Measurements from ENCODE around the gene CDKN1C. TPM values are rescaled to one million over a fixed set of nuclear protein-coding genes. Genes with fewer than 3 reads are reported as not detected.
"Not testable (repeated sequence)": the region's sequence is repeated elsewhere in the genome, so short reads cannot be mapped to it uniquely, and the experiment has no call there.

The CDKN1C gene
- total RNA-seq, 5 donors from 2014 or later (not counting 1 experiment from before 2014, with no cell fraction given), result 2.1 to 7.0 (median 5.3) TPM

GRCh38 chr11:2910401-2910955 lies 24.9 kb upstream of the CDKN1C start:
- peaks cover 0 to 7% of the 10 kb centered on the region in 2 donors for H3K36me3 ChIP-seq (ENCODE audit: control insufficient read depth in 2 of 2, extremely low read depth in 1 of 2, insufficient read depth in 1 of 2, low read length in 1 of 2)
- H3K4me3 ChIP-seq (ENCODE audit: control insufficient read depth in 1 of 2, extremely low read depth in 1 of 2, low read length in 1 of 2), result no peak overlapping the region
- Mint-ChIP-seq H3K4me3 (no peak overlapping the region), H3K36me3 (peaks cover 15% of the 10 kb centered on the region), H3K4me1 (peaks cover 12 to 20% (median 19%) of the 10 kb centered on the region in 3 donors), H3K9me3 (peaks cover 0 to 4% (median 3%) of the 10 kb centered on the region in 3 donors), H3K27me3 (no peaks in the 10 kb centered on the region), H3K27ac (no peak overlapping the region)
- H3K27me3 ChIP-seq (replicated peaks in 1 of 2; ENCODE audit: control insufficient read depth in 2 of 2, extremely low read depth in 1 of 2, insufficient read depth in 2 of 2, low read length in 1 of 2), result no peaks in the 10 kb centered on the region
- 83% methylated on average over 13 of the region's 13 CpGs for WGBS (ENCODE audit: insufficient coverage)
- H3K9me3 ChIP-seq, result no peaks in the 10 kb centered on the region
- ATAC-seq (replicated peaks in 1 of 4) (no peak), DNase-seq (no peak)
- ChIA-PET CTCF (interaction anchor here in 1 of 2 donors (0.5 kb wide), 1 partner anchor 23 kb away, joined by 5 read pairs; no protein-coding TSS in a partner anchor), POLR2A (no interaction called here)
- H3K4me1 ChIP-seq (ENCODE audit: control insufficient read depth in 1 of 2, extremely low read depth in 1 of 2, insufficient read depth in 2 of 2, low read length in 2 of 2), result peaks cover 0 to 24% of the 10 kb centered on the region in 2 experiments
- no peak overlapping the region for H3K27ac ChIP-seq (ENCODE audit: low read length)

- H3K4me1 Mint-ChIP-seq, result peaks cover 18 to 23% (median 19%) of the 10 kb centered on the region in 3 donors
- Histone ChIP-seq H3K27me3 (replicated peaks in 1 of 2; ENCODE audit: control insufficient read depth in 2 of 2, extremely low read depth in 1 of 2, insufficient read depth in 2 of 2, low read length in 1 of 2) (no peaks in the 10 kb centered on the region), H3K4me1 (ENCODE audit: control insufficient read depth in 1 of 2, extremely low read depth in 1 of 2, insufficient read depth in 2 of 2, low read length in 2 of 2) (peaks cover 0 to 23% of the 10 kb centered on the region in 2 experiments), H3K36me3 (ENCODE audit: control insufficient read depth in 2 of 2, extremely low read depth in 1 of 2, insufficient read depth in 1 of 2, low read length in 1 of 2) (peaks cover 0 to 7% of the 10 kb centered on the region in 2 donors), H3K27ac (ENCODE audit: low read length) (no peak overlapping the region), H3K9me3 (no peaks in the 10 kb centered on the region), H3K4me3 (ENCODE audit: control insufficient read depth in 1 of 2, extremely low read depth in 1 of 2, low read length in 1 of 2) (no peak overlapping the region)
- ChIA-PET POLR2A (no interaction called here), CTCF (no interaction called here)
- H3K9me3 Mint-ChIP-seq, result peaks cover 0 to 6% (median 3%) of the 10 kb centered on the region in 3 donors
- H3K27me3 Mint-ChIP-seq, result no peaks in the 10 kb centered on the region
- peaks cover 24% of the 10 kb centered on the region for H3K36me3 Mint-ChIP-seq
- ATAC-seq (replicated peaks in 1 of 4), result no peak
- 83% methylated on average over 49 of the region's 78 CpGs for WGBS (ENCODE audit: insufficient coverage)
- no peak overlapping the region for H3K4me3 Mint-ChIP-seq
- no peak overlapping the region for H3K27ac Mint-ChIP-seq
- DNase-seq, result no peak
Observed at GRCh38 chr11:2909133-2909902, 23.7 kb upstream of the CDKN1C start.

GRCh38 chr11:2908130-2908529 lies 22.6 kb upstream of the CDKN1C start:
- Histone ChIP-seq H3K27me3 (replicated peaks in 1 of 2; ENCODE audit: control insufficient read depth in 2 of 2, extremely low read depth in 1 of 2, insufficient read depth in 2 of 2, low read length in 1 of 2) (no peaks in the 10 kb centered on the region), H3K9me3 (no peaks in the 10 kb centered on the region), H3K4me3 (ENCODE audit: control insufficient read depth in 1 of 2, extremely low read depth in 1 of 2, low read length in 1 of 2) (no peak overlapping the region), H3K4me1 (ENCODE audit: control insufficient read depth in 1 of 2, extremely low read depth in 1 of 2, insufficient read depth in 2 of 2, low read length in 2 of 2) (peaks cover 0 to 18% of the 10 kb centered on the region in 2 experiments), H3K27ac (ENCODE audit: low read length) (no peak overlapping the region), H3K36me3 (ENCODE audit: control insufficient read depth in 2 of 2, extremely low read depth in 1 of 2, insufficient read depth in 1 of 2, low read length in 1 of 2) (peaks cover 0 to 7% of the 10 kb centered on the region in 2 donors)
- H3K4me3 Mint-ChIP-seq, result no peak overlapping the region
- WGBS (ENCODE audit: insufficient coverage), result 65% methylated on average over 5 of the region's 14 CpGs
- H3K4me1 Mint-ChIP-seq, result peaks cover 14 to 23% (median 16%) of the 10 kb centered on the region in 3 donors
- H3K9me3 Mint-ChIP-seq, result peaks cover 0 to 6% (median 3%) of the 10 kb centered on the region in 3 donors
- no peak overlapping the region for H3K27ac Mint-ChIP-seq
- ATAC-seq (replicated peaks in 1 of 4), result no peak
- POLR2A ChIA-PET, result no interaction called here
- peaks cover 24% of the 10 kb centered on the region for H3K36me3 Mint-ChIP-seq
- DNase-seq, result no peak
- H3K27me3 Mint-ChIP-seq, result no peaks in the 10 kb centered on the region
- CTCF ChIA-PET, result no interaction called here

- H3K27me3 ChIP-seq (replicated peaks in 1 of 2; ENCODE audit: control insufficient read depth in 2 of 2, extremely low read depth in 1 of 2, insufficient read depth in 2 of 2, low read length in 1 of 2); H3K27ac Mint-ChIP-seq; H3K36me3 ChIP-seq (ENCODE audit: control insufficient read depth in 2 of 2, extremely low read depth in 1 of 2, insufficient read depth in 1 of 2, low read length in 1 of 2); H3K9me3 ChIP-seq; POLR2A ChIA-PET; DNase-seq; H3K27me3 Mint-ChIP-seq; CTCF ChIA-PET; H3K9me3 Mint-ChIP-seq; H3K4me3 ChIP-seq (ENCODE audit: control insufficient read depth in 1 of 2, extremely low read depth in 1 of 2, low read length in 1 of 2); ATAC-seq (replicated peaks in 1 of 4); H3K4me3 Mint-ChIP-seq; H3K27ac ChIP-seq (ENCODE audit: low read length): not testable (repeated sequence)
- 96% methylated on average over 4 of the region's 7 CpGs for WGBS (ENCODE audit: insufficient coverage)
- H3K4me1 ChIP-seq (ENCODE audit: control insufficient read depth in 1 of 2, extremely low read depth in 1 of 2, insufficient read depth in 2 of 2, low read length in 2 of 2), result peaks cover 6 to 24% of the 10 kb centered on the region in 2 experiments
- peaks cover 24% of the 10 kb centered on the region for H3K36me3 Mint-ChIP-seq
- H3K4me1 Mint-ChIP-seq, result peaks cover 13 to 32% (median 22%) of the 10 kb centered on the region in 3 donors
Observed at GRCh38 chr11:2905299-2905698, 19.7 kb upstream of the CDKN1C start.

GRCh38 chr11:2904153-2905052 lies 18.8 kb upstream of the CDKN1C start:
- H3K4me1 Mint-ChIP-seq, result peaks cover 21 to 40% (median 30%) of the 10 kb centered on the region in 3 donors
- WGBS (ENCODE audit: insufficient coverage), result 100% methylated on average over 7 of the region's 21 CpGs
- H3K27ac ChIP-seq (ENCODE audit: low read length), result no peak overlapping the region
- H3K9me3 ChIP-seq, result no peaks in the 10 kb centered on the region
- H3K36me3 Mint-ChIP-seq, result peaks cover 24% of the 10 kb centered on the region
- H3K9me3 Mint-ChIP-seq, result peaks cover 0 to 6% (median 3%) of the 10 kb centered on the region in 3 donors
- ATAC-seq (replicated peaks in 1 of 4), result no peak
- no peaks in the 10 kb centered on the region for H3K27me3 Mint-ChIP-seq
- H3K4me3 Mint-ChIP-seq, result peak overlapping the region in 1 of 3 donors; percentile 58
- H3K4me3 ChIP-seq (ENCODE audit: control insufficient read depth in 1 of 2, extremely low read depth in 1 of 2, low read length in 1 of 2), result no peak overlapping the region
- no peak for DNase-seq
- peaks cover 0 to 2% of the 10 kb centered on the region in 2 experiments for H3K27me3 ChIP-seq (replicated peaks in 1 of 2; ENCODE audit: control insufficient read depth in 2 of 2, extremely low read depth in 1 of 2, insufficient read depth in 2 of 2, low read length in 1 of 2)
- CTCF ChIA-PET, result interaction anchor here in 1 of 2 donors (1.1 kb wide), 1 partner anchor 371 kb away, joined by 3 read pairs; no protein-coding TSS in a partner anchor
- peaks cover 0 to 4% of the 10 kb centered on the region in 2 donors for H3K36me3 ChIP-seq (ENCODE audit: control insufficient read depth in 2 of 2, extremely low read depth in 1 of 2, insufficient read depth in 1 of 2, low read length in 1 of 2)
- H3K27ac Mint-ChIP-seq, result no peak overlapping the region
- peaks cover 6 to 31% of the 10 kb centered on the region in 2 experiments for H3K4me1 ChIP-seq (ENCODE audit: control insufficient read depth in 1 of 2, extremely low read depth in 1 of 2, insufficient read depth in 2 of 2, low read length in 2 of 2)
- POLR2A ChIA-PET, result no interaction called here

- Mint-ChIP-seq H3K27ac (peak overlapping the region in 1 of 2 donors; percentile 45), H3K9me3 (peaks cover 0 to 6% (median 3%) of the 10 kb centered on the region in 3 donors), H3K4me3 (peak overlapping the region; percentile 36 to 65 (median 58)), H3K36me3 (peaks cover 24% of the 10 kb centered on the region), H3K27me3 (no peaks in the 10 kb centered on the region), H3K4me1 (peaks cover 29 to 48% (median 37%) of the 10 kb centered on the region in 3 donors)
- H3K36me3 ChIP-seq (ENCODE audit: control insufficient read depth in 2 of 2, extremely low read depth in 1 of 2, insufficient read depth in 1 of 2, low read length in 1 of 2), result peaks cover 0 to 4% of the 10 kb centered on the region in 2 donors
- peaks cover 6 to 39% of the 10 kb centered on the region in 2 experiments for H3K4me1 ChIP-seq (ENCODE audit: control insufficient read depth in 1 of 2, extremely low read depth in 1 of 2, insufficient read depth in 2 of 2, low read length in 2 of 2)
- no peak overlapping the region for H3K27ac ChIP-seq (ENCODE audit: low read length)
- no peak overlapping the region for H3K4me3 ChIP-seq (ENCODE audit: control insufficient read depth in 1 of 2, extremely low read depth in 1 of 2, low read length in 1 of 2)
- no peaks in the 10 kb centered on the region for H3K9me3 ChIP-seq
- peaks cover 0 to 2% of the 10 kb centered on the region in 2 experiments for H3K27me3 ChIP-seq (replicated peaks in 1 of 2; ENCODE audit: control insufficient read depth in 2 of 2, extremely low read depth in 1 of 2, insufficient read depth in 2 of 2, low read length in 1 of 2)
- ChIA-PET CTCF (interaction anchor here in 1 of 2 donors (1.1 kb wide), 1 partner anchor 370 kb away, joined by 3 read pairs; no protein-coding TSS in a partner anchor), POLR2A (no interaction called here)
- DNase-seq (no peak), ATAC-seq (replicated peaks in 1 of 4) (no peak)
- 96% methylated on average over 4 of the region's 7 CpGs for WGBS (ENCODE audit: insufficient coverage)
Observed at GRCh38 chr11:2903672-2904011, 18.1 kb upstream of the CDKN1C start.
